GM10266 (cell line): ENCODE data around the gene CTH.
"Not testable (repeated sequence)": the region's sequence is repeated elsewhere in the genome, so short reads cannot be mapped to it uniquely, and the experiment has no call there.

Experiments
- DNase-seq: peaks from one replicate; pipeline ENCODE4 v3.0.0; 2012; ENCODE audit errors: extremely low spot score
- CTCF ChIP-seq: IDR thresholded peaks from 2 replicates; pipeline ENCODE4 v1.5.1; 2012; ENCODE audit warnings: mild to moderate bottlenecking, low read depth; ENCODE audit not compliant: control insufficient read depth, insufficient read depth; ENCODE audit errors: missing control alignments

Gene CTH

DNA sequence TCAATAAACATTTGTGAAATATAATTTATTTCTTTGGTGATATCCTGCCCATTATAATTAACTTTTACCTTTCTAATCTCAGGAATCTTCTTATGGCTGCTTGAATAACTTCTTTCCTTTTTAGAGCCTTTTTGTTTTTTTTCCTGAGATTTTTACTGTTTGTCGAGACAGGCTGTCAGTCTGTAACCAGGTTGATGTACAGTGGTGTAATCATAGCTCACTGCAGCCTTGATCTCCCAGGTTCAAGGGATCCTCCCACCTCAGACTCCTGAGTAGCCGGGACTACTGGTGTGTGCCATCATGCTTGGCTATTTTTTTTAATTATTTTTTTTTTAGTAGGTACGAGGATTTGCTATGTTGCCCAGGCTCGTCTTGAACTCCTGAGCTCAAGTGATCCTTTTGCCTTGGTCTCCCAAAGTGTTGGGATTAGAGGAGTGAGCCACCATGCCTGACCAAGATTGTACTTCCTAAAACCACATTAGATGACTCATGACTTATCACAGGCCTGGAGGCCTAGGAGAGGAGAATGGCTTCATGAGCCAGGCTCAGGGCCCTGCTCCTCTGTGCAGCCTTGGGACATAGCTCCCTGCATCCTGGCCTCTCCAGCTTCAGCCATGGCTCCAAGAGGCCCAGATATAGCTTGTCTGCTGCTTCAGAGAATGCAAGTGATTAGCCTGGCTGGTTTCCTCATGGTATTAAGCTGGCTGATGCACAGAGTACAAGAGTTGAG, 48.6 kb downstream of the CTH start:
- no peak for DNase-seq
- TF ChIP-seq CTCF: no peak

- DNase-seq: not testable (repeated sequence)
Observed at GRCh38 chr1:70460740-70461713, 50.0 kb downstream of the CTH start.

GRCh38 chr1:70462611-70463010, 51.5 kb downstream of the CTH start:
- DNase-seq: no peak
- no peak for TF ChIP-seq CTCF

- no peak for TF ChIP-seq CTCF
Observed at GRCh38 chr1:70465911-70466310, 54.8 kb downstream of the CTH start.

GRCh38 chr1:70467531-70467930, 56.5 kb downstream of the CTH start:
- no peak for TF ChIP-seq CTCF
- no peak for DNase-seq

More at GRCh38 chr1:70465911-70466310, 54.8 kb downstream of the CTH start:
- DNase-seq: no peak

DNA sequence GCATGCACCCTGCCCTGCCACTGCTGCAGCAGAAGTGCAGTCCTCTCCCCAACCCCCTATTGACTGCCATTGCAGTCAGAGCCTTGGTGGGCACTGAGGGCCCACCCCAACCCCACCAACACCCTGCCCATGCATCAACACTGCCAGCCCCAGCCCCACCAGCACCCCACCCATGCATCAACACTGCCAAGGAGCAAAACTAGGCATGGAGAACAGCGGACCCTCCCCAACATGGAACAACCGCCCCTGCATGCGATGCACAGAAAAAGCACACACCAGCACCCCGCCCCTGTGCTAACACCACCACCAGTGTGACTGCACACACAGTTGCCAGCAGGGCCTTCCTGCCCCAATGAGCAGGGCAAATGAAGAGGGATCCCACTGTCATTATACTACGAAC, 57.1 kb downstream of the CTH start:
- DNase-seq: no peak
- no peak for TF ChIP-seq CTCF

GRCh38 chr1:70469184-70469583, 58.1 kb downstream of the CTH start:
- DNase-seq: not testable (repeated sequence)

DNA sequence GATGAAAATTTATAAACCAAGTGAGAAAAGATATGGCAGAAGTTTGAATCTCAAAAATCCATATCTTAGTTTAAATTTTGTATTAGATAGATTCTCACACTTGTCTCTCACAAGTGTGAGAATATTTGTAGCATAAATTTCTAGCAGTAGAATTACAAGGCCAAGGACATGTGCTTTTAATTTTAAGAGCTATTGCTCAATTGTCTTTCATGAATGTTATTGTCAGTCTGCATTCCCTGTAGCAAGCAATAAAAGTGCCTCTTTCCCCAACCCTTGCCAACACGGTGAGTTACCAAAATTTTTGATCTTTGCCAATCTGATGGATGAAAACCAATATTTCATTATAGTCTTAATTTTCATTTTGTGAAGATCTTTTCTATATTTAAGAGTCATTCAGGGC, 64.0 kb downstream of the CTH start:
- no peak for DNase-seq
- TF ChIP-seq CTCF: no peak
